Activated T-cell treated with anti-CD3 and anti-CD28 coated beads for 24 hours (primary cell): ENCODE measurements around the gene DNAJC30.
A peak's percentile ranks its signal among the peaks of the same experiment; 100 is the strongest.
"Not testable (repeated sequence)": the region's sequence is repeated elsewhere in the genome, so short reads cannot be mapped to it uniquely, and the experiment has no call there.

ENCODE experiments used
- DNase-seq: peaks from one replicate; pipeline ENCODE4 v3.0.0-alpha.2; 2020; ENCODE audit warnings: low read depth

The DNAJC30 gene

GRCh38 chr7:73683056-73683787 is at the start of gene DNAJC30, which contains the start of gene BUD23:
TSS of gene DNAJC30 (minus strand) at chr7:73683453. CDS start at chr7:73683423, 30 bp downstream.
TSS of gene BUD23 (plus strand) at chr7:73683597. CDS start at chr7:73683626, 29 bp downstream.
- peak; percentile 96 for DNase-seq

GRCh38 chr7:73732397-73732796 is 49.1 kb upstream of the DNAJC30 start:
- DNase-seq: no peak

GRCh38 chr7:73730485-73730884 is 47.2 kb upstream of the DNAJC30 start:
- no peak for DNase-seq

- DNase-seq: no peak
Observed at GRCh38 chr7:73728551-73728950, 45.3 kb upstream of the DNAJC30 start.

GRCh38 chr7:73727952-73728351 is 44.7 kb upstream of the DNAJC30 start:
- DNase-seq: no peak

GRCh38 chr7:73726083-73726466 is 42.8 kb upstream of the DNAJC30 start:
- DNase-seq: no peak

DNA sequence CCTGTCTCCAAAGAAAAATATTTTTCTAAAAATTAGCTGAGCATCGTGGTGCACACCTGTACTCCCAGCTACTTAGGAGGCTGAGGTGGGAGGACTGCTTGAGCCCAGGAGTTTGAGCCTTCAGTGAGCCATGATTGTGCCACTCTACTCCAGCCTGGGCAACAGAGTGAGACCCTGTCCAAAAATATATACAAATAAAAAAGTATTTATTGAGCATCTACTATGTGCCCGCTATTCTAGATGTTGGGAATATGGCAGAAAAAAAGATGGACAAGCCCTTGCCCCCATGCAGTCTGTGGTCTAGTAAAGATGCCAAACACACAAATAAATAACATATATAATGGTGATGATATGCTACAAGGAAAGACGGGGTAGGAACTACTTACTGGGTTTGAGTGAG is 40.6 kb upstream of the DNAJC30 start:
- DNase-seq: no peak

DNA sequence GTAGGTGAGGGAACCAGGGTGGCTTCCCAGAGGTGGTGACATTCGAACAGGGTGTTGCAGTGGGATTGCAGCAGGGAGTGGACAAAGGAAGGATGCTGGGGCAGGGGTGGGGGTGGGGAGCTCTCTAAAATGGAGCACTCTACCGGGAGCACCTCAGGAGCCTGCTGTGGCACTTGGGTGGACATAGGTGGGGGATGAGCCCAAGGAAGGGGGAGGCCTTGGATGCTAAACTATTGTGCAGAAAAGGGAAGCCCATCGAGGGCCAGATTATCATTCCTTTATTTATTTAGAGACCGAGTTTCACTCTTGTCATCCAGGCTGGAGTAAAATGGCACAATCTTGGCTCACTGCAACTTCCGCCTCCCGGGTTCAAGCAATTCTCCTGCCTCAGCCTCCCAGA is 39.5 kb upstream of the DNAJC30 start:
- no peak for DNase-seq

- not testable (repeated sequence) for DNase-seq
Observed at GRCh38 chr7:73722182-73722581, 38.9 kb upstream of the DNAJC30 start.

DNA sequence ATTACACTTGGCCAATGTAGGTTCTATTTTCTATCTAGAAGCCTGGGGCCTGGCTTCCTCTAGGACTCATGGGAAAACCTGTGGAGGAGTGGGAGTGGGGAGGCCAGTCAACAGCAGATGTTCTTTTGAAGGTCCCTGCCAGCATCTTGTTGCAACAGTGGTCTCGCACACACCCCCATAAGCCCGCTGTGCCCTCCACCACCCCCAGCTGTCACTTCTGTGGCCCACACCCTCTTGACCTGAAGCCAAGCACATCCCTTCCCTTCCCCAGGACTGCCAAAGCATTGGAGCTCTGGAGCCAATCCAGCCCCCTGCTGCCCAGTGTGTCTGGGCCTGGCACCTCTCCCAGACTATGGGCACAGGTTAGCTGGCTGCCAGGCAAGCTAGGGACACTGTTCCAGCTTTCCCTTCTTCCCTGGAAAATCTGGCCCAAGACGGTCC is 38.1 kb upstream of the DNAJC30 start:
- DNase-seq: no peak

- not testable (repeated sequence) for DNase-seq
Observed at GRCh38 chr7:73720443-73720842, 37.2 kb upstream of the DNAJC30 start.

DNA sequence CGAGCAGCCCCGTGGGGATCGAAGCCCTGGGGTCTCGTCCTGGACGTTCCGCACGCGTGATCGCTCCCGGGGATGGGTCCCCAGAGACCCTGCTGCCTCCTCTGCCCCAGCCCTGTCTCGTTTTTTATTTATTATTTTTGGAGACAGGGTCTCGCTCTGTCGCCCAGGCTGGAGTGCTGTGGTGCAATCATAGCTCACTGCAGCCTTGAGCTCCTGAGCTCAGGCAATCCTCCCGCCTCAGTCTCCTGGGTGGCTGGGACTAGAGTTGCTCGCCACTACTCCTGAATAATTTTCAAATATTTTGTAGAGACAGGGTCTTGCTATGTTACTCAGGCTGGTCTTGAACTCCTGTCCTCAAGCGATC is 36.5 kb upstream of the DNAJC30 start:
- no peak for DNase-seq

DNA sequence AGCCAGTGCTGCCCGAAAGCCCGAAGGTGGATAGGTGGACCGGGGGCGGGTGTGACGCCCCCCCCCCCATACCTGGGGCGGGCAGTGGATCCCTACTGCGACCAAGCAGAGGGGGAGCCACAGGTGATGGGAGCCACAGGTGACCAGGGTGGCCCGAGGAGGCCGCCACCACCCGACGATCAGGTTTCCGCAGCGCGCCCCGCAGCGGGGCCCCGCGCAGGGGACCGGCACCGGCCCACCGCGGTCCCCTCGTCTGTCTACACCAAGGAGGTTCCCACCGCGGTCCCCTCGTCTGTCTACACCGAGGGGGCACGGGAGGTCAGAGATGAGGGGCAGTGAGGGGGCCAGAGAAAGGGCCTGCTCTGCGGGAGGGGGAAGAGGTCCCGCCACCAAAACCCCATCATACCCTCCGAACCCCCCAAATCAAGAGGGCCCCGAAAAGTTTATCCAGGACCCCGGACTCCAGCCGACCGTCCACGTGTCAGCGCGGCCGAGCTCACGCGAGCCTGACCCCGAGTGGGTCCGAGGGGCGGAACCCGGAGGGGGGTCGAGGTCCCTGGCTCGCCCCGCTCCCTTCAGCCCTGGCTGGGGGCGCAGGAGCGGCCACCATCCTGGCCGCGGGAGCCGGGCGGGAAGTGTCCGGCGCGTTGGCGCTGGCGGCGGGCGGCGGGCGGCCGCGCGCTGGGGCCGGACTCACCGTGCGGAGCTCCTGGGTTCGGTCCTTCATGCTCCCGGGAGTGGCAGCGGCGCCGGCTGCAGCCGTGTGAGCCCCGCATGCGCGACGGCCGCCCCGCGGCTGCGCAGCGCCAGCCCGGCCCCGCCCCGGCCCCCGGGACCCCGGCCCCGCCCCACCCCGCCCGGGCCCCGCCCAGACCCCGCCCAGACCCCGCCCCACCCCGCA is 35.9 kb upstream of the DNAJC30 start, which contains the start of gene STX1A:
Gene STX1A (minus strand): TSS at position 765 of the 901 bp plus-strand sequence. CDS start 38 bp downstream, at position 727.
- peak; percentile 60 for DNase-seq

GRCh38 chr7:73718438-73718881 is 35.2 kb upstream of the DNAJC30 start:
- no peak for DNase-seq

DNA sequence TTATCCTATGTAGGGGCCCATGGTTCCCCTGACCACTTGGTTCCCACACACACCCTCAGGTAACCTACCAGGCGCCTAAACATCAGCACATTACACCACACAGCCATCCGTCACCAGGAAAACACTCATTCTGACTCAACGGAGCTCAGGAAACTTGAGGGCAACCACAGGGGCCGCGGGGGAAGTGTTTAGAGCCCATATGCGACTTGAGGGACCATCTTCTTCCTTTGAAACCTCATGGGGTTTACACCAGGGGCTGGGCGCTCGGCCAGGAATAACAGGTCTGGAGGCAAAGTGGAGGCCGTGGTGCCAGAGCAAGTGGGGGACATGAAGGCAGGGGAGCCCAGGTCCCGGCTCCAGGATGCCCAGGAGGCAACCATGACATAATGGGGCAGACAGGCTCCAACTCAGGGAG is 34.7 kb upstream of the DNAJC30 start:
- DNase-seq: peak; percentile 73

GRCh38 chr7:73717025-73717807 is 34.0 kb upstream of the DNAJC30 start:
- no peak for DNase-seq

DNA sequence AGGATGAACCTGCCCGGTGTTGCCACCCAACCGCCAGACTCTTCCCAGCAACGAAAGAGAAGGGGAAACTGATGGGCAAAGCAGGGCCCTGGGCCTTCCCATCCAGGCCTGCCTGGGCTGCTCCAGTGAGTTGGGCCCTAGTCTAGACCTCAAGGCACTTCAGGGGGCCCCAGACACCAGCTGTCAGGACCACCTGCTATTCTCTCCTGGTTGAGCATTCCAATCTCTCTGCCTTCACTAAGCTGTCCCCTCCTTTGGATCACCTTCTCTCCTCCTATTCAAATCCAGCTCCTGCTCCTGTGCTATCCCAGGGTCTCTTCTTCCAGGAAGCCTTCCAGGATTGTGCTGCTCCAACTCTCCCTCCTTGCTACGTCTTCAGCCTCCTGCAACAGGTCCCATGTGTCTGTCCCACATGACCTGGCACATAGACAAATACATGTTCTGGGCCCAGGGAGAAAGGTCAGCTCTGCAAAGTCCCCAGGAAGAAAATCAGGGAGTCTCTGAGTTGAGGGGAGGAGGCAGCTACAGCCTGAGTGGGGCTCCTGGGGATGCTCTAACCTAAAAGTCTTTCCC is 33.2 kb upstream of the DNAJC30 start:
- DNase-seq: no peak

DNA sequence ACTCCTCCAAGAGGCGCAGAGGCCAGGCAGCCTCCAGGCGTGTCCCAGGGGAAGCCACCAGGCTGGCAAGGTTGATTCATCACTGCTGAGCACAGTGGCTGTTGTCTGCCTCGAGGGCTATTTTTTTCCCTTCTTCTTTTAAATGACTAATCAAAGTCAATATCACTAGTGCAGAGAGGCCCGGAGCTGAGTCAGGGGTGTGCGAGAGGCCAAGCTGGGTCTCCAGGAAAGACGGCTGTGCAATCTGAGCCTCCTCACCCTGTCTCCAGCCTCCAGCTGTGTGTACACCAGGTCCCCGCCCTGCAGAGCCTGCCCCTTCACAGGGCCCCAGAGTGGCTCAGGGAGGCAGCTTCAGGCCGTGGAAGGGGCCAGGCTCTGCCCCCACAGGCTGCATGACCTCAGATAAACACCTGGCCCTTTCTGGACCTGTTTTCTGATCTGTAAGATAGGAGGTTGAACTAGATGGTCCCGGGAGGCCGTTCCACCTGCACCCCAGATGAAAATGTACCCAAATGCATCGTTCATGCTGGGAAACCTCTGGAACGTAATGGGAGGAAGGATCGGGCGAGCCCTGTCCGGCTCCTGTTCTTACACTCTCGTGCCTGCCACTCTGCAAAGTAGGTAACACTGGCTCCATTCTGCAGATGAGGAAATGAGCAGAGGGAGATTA is 32.5 kb upstream of the DNAJC30 start:
- DNase-seq: peak; percentile 58

DNA sequence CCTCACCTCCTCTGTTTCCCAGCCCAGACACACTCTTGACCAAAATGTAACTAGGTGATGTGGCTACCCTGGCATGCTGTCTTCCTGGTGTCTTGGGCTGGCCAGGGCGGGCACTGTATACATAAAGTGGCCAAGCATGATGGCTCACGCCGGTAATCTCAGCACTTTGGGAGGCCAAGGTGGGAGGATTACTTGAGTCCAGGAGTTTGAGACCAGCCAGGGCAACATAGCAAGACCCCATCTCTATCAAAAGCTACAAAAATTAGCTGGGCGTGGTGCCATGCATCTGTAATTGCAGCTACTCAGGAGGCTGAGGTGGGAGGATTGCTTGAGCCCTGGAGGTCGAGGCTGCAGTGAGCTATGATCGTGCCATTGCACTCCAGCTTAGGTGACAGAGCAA is 30.1 kb upstream of the DNAJC30 start:
- not testable (repeated sequence) for DNase-seq

- no peak for DNase-seq
Observed at GRCh38 chr7:73712773-73713172, 29.5 kb upstream of the DNAJC30 start.

GRCh38 chr7:73708961-73709549 is 25.8 kb upstream of the DNAJC30 start:
- no peak for DNase-seq
